ENCODE results near the gene DDX27. TPM values are rescaled to one million over a fixed set of nuclear protein-coding genes. Genes with fewer than 3 reads are reported as not detected.

The DDX27 gene
- total RNA-seq, 4 donors from 2014 or later, result 30.4 to 45.8 (median 38.2) TPM

DNA sequence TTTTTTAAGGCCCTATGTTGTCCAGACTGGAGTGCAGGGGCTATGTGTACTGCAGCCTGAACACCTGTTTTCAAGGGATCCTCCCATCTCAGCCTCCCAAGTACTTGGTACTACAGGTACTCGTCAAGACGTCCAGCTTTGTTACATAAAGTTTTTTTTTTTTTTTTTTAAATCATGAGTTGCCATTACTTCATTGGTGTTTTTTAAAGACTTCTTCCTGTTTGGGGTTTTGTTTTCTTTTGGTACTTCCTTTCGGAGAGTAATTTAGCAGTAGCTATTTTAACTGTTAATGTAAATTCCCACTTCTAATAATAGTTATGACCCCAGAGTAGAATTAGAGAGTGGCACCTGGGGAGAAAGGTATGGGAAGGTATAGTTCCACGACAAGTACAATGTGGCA is 48.1 kb downstream of the DDX27 start:
- H3K4me3 ChIP-seq (replicated peaks in 1 of 3), result no peak overlapping the region
- H3K27ac ChIP-seq, result peak overlapping the region in 1 of 3 donors; percentile 24
- TF ChIP-seq, protein P1, sequence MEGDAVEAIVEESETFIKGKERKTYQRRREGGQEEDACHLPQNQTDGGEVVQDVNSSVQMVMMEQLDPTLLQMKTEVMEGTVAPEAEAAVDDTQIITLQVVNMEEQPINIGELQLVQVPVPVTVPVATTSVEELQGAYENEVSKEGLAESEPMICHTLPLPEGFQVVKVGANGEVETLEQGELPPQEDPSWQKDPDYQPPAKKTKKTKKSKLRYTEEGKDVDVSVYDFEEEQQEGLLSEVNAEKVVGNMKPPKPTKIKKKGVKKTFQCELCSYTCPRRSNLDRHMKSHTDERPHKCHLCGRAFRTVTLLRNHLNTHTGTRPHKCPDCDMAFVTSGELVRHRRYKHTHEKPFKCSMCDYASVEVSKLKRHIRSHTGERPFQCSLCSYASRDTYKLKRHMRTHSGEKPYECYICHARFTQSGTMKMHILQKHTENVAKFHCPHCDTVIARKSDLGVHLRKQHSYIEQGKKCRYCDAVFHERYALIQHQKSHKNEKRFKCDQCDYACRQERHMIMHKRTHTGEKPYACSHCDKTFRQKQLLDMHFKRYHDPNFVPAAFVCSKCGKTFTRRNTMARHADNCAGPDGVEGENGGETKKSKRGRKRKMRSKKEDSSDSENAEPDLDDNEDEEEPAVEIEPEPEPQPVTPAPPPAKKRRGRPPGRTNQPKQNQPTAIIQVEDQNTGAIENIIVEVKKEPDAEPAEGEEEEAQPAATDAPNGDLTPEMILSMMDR (IDR thresholded peaks at IDR 0.05), result no peak
- TF ChIP-seq POLR2A (IDR thresholded peaks at IDR 0.05), result no peak
- 60 to 65% methylated on average over 4 of the region's 4 CpGs for WGBS, 2 donors
- H3K27me3 ChIP-seq, result no peaks in the 10 kb centered on the region
- no peak for DNase-seq
- no peaks in the 10 kb centered on the region for H3K9me3 ChIP-seq
- peaks cover 34 to 38% of the 10 kb centered on the region in 2 donors for H3K4me1 ChIP-seq
- peaks cover 44 to 55% of the 10 kb centered on the region in 2 donors for H3K36me3 ChIP-seq
- intact Hi-C loops (cut with DNase I), result no loop called here

DNA sequence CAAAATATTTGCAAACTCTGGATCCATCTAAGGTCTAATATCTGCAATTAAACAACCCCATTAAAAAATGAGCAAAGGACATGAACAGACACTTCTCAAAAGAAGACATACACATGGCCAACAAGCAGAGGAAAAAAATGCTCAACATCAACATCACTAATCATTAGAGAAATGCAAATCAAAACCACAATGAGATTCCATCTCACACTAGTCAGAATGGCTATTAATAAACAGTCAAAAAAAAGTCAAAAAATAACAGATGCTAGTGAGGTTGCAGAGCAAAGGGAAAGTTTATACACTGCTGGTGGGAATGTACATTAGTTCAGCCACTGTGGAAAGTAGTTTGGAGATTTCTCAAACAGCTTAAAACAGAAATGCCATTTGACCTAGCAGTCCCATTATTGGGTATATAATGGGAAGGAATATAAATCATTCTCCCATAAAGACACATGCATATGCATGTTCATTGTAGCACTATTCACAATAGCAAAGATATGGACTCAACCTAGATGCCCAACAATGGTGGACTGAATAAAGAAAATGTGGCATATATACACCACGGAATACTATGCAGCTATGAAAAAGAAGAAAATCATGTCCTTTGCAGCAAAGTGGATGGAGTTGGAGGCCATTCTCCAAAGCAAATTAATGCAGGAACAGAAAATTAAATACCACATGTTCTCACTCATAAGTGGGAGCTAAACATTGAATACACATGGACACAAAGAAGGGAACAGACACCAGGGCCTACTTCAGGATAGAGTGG is 49.6 kb downstream of the DDX27 start:
- Histone ChIP-seq H3K9me3 (no peaks in the 10 kb centered on the region), H3K27me3 (no peaks in the 10 kb centered on the region), H3K4me3 (replicated peaks in 1 of 3) (no peak overlapping the region), H3K36me3 (peaks cover 32 to 49% of the 10 kb centered on the region in 2 donors), H3K4me1 (peaks cover 34 to 38% of the 10 kb centered on the region in 2 donors), H3K27ac (no peak overlapping the region)
- intact Hi-C loops (cut with DNase I), result no loop called here
- TF ChIP-seq, protein P1 (IDR thresholded peaks at IDR 0.05), result no peak
- TF ChIP-seq POLR2A (IDR thresholded peaks at IDR 0.05), result no peak
- DNase-seq, result no peak
- WGBS, 2 donors, result 93 to 95% methylated on average over 1 of the region's 1 CpG

- H3K4me3 ChIP-seq (replicated peaks in 1 of 3), result no peak overlapping the region
- 50 to 53% methylated on average over 7 of the region's 7 CpGs for WGBS, 2 donors
- no peak for TF ChIP-seq POLR2A (IDR thresholded peaks at IDR 0.05)
- TF ChIP-seq, protein P1 (IDR thresholded peaks at IDR 0.05), result no peak
Measured at GRCh38 chr20:49270177-49270576, 51.0 kb downstream of the DDX27 start.

DNA sequence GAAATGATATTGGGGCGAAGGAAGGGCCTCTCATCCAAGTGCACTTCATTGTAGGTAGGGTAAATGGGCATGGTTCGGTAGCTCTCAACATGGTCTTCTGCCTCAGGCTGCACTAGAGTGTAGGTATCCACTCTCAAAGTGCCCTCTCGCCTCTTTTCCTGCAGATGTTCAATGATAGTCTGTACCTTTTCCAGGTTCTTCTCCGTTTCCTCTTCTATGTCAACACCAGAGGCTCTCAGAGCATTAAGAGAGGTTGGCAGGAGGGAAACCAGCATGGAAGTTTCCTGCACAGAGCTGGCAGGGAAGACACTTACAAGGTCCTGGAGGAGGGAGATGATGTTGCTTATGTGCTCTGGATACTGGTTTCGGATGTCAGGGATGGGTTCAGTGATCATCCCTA is 51.5 kb downstream of the DDX27 start:
- DNase-seq, result no peak
- peaks cover 20 to 38% of the 10 kb centered on the region in 2 donors for H3K36me3 ChIP-seq
- no peak overlapping the region for H3K4me3 ChIP-seq (replicated peaks in 1 of 3)
- intact Hi-C loops (cut with DNase I), result no loop called here
- TF ChIP-seq, protein P1 (IDR thresholded peaks at IDR 0.05), result no peak
- TF ChIP-seq POLR2A (IDR thresholded peaks at IDR 0.05), result no peak
- H3K27ac ChIP-seq, result no peak overlapping the region
- peaks cover 38 to 44% of the 10 kb centered on the region in 2 donors for H3K4me1 ChIP-seq
- H3K9me3 ChIP-seq, result no peaks in the 10 kb centered on the region
- no peaks in the 10 kb centered on the region for H3K27me3 ChIP-seq
- 91 to 98% methylated on average over 5 of the region's 5 CpGs for WGBS, 2 donors

More at GRCh38 chr20:49270177-49270576, 51.0 kb downstream of the DDX27 start:
- DNase-seq, result peak; percentile 20 to 31
- H3K27me3 ChIP-seq, result no peaks in the 10 kb centered on the region
- H3K27ac ChIP-seq, result peak overlapping the region in 2 of 3 donors; percentile 37 to 38
- peaks cover 34 to 39% of the 10 kb centered on the region in 2 donors for H3K4me1 ChIP-seq
- H3K9me3 ChIP-seq, result no peaks in the 10 kb centered on the region
- intact Hi-C loops (cut with DNase I), result no loop called here
- H3K36me3 ChIP-seq, result peaks cover 24 to 40% of the 10 kb centered on the region in 2 donors

GRCh38 chr20:49272654-49273053 is 53.4 kb downstream of the DDX27 start:
- intact Hi-C loops (cut with DNase I), result no loop called here
- TF ChIP-seq, protein P1 (IDR thresholded peaks at IDR 0.05), result no peak
- no peak for TF ChIP-seq POLR2A (IDR thresholded peaks at IDR 0.05)
- WGBS, 2 donors, result 76 to 83% methylated on average over 1 of the region's 1 CpG
- no peaks in the 10 kb centered on the region for H3K9me3 ChIP-seq
- no peak overlapping the region for H3K4me3 ChIP-seq (replicated peaks in 1 of 3)
- no peak for DNase-seq
- H3K4me1 ChIP-seq, result peaks cover 33 to 47% of the 10 kb centered on the region in 2 donors
- no peak overlapping the region for H3K27ac ChIP-seq
- H3K36me3 ChIP-seq, result peaks cover 20 to 38% of the 10 kb centered on the region in 2 donors
- H3K27me3 ChIP-seq, result no peaks in the 10 kb centered on the region
